AG10803 (cell line): ENCODE data around the gene TCF21.
A peak's percentile ranks its signal among the peaks of the same experiment; 100 is the strongest.

Source experiments
- DNase-seq: peaks from one replicate; pipeline ENCODE4 v3.0.0; 2010; ENCODE audit warnings: low read depth
- H3K4me3 ChIP-seq: 2 replicates; pipeline ENCODE4 v1.5.1; 2011; ENCODE audit warnings: mild to moderate bottlenecking, low read length, control low read depth
- CTCF ChIP-seq: conservative IDR thresholded peaks from 2 replicates; pipeline ENCODE4 v1.5.1; 2011; ENCODE audit warnings: mild to moderate bottlenecking, low read length, control low read depth, inconsistent platforms

Gene TCF21

GRCh38 chr6:133893946-133894345, 5.0 kb downstream of the TCF21 start:
- no peak for DNase-seq
- H3K4me3 ChIP-seq, result no peak overlapping the region
- no peak for TF ChIP-seq CTCF

- DNase-seq, result no peak
- TF ChIP-seq CTCF, result no peak
- no peak overlapping the region for H3K4me3 ChIP-seq
Observed at GRCh38 chr6:133894369-133894768, 5.5 kb downstream of the TCF21 start.

- no peak overlapping the region for H3K4me3 ChIP-seq
- DNase-seq, result peak; percentile 60
- TF ChIP-seq CTCF, result no peak
Observed at GRCh38 chr6:133894795-133895358, 6.0 kb downstream of the TCF21 start.

- peak overlapping the region; percentile 47 for H3K4me3 ChIP-seq
- peak; percentile 38 for DNase-seq
- TF ChIP-seq CTCF, result 0 out of 2 replicates have a peak, but pooled peaks have one; percentile 14
Observed at GRCh38 chr6:133895573-133896343, 6.8 kb downstream of the TCF21 start.

GRCh38 chr6:133896344-133896721, 7.4 kb downstream of the TCF21 start:
- TF ChIP-seq CTCF, result no peak
- DNase-seq, result no peak
- no peak overlapping the region for H3K4me3 ChIP-seq

GRCh38 chr6:133898263-133898662, 9.3 kb downstream of the TCF21 start:
- DNase-seq, result no peak
- TF ChIP-seq CTCF, result no peak
- no peak overlapping the region for H3K4me3 ChIP-seq

- no peak overlapping the region for H3K4me3 ChIP-seq
- DNase-seq, result peak; percentile 69
- TF ChIP-seq CTCF, result no peak
Observed at GRCh38 chr6:133899556-133899955, 10.6 kb downstream of the TCF21 start.
